AG09319 (cell line): ENCODE measurements around the gene FTL.

Experiments
- DNase-seq: peaks from one replicate; pipeline ENCODE4 v3.0.0-alpha.2; 2010; ENCODE audit warnings: low read depth; ENCODE audit errors: extremely low read depth
- TF ChIP-seq, protein P1 (sequence below): IDR thresholded peaks from 2 replicates; pipeline ENCODE4 v1.5.1; 2011; ENCODE audit warnings: low read depth, mild to moderate bottlenecking, inconsistent platforms, low read length, moderate library complexity

FTL gene

DNA sequence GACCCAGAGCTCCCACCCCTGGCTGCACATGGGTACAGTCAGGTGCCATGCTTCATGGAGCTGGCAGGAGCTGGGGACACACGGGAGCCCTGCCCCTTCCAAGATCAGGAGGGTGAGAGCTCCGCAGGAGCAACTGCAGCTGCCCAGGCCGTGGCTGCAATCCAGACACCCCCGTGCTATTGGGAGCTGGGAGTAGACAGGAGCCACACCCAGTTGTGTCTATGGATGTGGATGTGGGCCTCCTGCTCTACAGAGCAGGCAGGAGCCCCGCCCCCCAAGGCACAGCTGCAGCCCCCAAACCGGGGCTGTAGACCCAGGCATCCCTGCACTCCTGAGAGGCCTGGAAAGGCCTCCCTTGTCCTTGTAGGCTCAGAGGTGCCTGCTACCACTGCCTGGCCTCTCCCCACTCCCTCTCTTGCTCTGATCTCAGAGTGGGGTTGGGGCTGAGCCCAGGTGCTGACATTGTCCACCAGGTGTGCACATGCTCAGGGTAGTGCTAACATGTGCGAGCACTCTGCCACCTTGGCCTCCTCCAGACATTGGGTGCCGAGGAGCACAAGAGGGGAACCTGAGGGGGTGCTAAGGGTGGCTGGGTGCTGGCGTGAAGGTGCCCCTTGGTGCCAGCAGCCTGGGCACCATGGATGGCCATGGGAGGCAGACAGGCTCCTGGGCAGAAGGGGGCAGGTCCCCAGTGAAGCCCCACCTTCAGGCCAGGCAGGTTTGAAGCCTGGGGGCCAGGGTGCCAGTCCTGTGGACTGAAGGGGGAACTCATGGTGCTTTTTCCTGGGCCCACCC lies 18.4 kb upstream of the FTL start:
- TF ChIP-seq, protein P1, sequence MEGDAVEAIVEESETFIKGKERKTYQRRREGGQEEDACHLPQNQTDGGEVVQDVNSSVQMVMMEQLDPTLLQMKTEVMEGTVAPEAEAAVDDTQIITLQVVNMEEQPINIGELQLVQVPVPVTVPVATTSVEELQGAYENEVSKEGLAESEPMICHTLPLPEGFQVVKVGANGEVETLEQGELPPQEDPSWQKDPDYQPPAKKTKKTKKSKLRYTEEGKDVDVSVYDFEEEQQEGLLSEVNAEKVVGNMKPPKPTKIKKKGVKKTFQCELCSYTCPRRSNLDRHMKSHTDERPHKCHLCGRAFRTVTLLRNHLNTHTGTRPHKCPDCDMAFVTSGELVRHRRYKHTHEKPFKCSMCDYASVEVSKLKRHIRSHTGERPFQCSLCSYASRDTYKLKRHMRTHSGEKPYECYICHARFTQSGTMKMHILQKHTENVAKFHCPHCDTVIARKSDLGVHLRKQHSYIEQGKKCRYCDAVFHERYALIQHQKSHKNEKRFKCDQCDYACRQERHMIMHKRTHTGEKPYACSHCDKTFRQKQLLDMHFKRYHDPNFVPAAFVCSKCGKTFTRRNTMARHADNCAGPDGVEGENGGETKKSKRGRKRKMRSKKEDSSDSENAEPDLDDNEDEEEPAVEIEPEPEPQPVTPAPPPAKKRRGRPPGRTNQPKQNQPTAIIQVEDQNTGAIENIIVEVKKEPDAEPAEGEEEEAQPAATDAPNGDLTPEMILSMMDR = no peak
- no peak for DNase-seq

DNA sequence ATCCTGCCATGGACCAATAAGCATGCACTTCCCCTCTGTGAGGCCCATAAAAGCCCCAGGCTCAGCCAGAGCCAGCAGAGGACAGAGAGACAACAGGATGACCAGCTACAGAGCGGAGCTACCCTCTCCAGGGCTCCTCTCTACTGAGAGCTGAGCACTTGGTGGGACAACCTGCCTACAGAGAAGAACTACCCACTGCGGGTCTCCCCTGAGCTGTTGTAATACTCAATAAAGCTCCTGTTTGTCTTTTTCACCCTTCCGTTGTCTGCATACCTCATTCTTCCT lies 17.9 kb upstream of the FTL start:
- no peak for DNase-seq
- TF ChIP-seq, protein P1 = no peak

DNA sequence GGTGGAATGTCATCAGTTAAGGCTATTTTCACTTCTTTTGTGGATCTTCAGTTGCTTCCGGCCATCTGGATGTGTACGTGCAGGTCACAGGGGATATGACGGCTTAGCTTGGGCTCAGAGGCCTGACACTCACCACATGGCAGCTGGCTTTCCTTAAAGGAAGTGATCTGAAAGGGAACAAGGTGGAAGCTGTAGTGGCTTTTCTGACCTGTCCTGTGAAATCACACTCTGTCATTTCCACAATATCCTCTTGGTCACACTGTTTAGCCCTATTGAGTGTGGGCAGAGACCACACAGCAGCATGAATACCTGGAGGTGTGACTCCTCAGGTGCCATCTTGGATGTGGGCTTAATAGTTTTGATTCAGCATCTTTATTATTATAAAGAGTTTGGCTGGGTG lies 14.9 kb upstream of the FTL start:
- no peak for DNase-seq
- TF ChIP-seq, protein P1 = no peak

DNA sequence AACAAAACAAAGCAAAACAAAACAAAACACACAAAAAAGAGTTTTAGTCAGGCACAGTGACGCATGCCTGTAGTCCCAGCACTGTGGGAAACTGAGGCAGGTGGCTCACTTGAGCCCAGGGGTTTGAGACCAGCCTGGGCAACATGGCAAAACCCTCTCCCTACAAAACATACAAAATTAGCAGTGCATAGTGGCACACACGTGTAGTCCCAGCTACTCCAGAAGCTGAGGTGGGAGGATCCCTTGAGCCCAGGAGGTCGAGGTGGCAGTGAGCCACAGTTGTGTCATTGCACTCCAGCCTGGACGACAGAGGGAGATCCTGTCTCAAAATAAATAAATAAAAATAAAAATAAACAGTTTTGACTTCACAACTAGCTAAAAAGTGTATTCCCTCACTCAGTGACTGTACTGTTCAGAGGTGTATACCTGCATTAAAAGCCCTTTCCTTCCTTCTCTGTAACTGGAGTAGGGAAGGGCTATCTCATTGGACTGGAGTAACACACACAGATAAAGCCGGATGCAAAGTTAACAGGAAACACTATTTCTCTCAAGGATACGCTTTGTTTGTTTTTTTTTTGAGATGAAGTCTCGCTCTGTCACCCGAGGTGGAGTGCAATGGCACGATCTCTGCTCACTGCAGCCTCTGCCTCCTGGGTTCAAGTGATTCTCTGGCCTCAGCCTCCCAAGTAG lies 14.1 kb upstream of the FTL start:
- DNase-seq = no peak
- TF ChIP-seq, protein P1 = no peak

DNA sequence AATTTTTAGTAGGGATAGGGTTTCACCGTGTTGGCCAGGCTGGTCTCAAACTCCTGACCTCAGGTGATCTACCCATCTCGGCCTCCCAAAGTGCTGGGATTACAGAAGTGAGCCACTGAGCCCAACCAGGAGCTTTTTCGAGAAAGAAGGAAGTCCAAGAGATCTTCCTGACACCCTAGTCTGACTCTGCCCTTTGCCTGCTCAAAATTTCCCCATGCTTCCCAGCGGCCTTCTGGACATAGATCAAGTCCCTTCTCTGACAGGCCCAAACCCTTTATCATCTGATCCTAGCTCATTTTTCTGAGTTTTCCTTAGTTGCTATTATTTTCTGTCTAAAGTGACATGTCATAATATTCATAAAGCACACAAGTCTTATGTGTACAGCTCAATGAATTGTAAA lies 12.0 kb upstream of the FTL start:
- DNase-seq = no peak
- TF ChIP-seq, protein P1 = no peak

DNA sequence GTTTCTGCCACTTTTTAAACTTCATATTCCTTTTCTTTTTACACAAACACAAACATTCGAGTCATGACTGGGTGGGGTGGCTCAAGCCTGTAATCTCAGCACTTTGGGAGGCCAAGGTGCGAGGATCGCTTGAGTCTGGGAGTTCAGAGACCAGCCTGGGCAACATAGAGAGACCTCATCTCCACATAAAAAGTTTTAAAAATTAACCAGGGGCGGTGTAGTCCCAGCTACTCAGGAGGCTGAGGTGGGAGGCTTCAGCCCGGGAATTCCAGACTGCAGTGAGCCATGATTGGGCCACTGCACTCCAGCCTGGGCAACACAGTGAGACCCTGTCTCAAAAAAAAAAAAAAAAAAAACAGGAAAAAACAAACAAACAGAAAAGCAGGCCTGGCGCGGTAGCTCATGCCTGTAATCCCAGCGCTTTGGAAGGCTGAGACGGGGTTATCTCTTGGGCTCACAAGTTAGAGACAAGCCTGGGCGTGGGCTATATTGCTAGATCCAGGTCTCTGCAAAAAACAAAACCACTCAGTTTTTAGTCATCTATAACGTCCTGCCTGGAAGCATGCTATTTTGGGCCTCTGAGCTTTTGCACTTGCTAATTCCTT lies 11.0 kb upstream of the FTL start:
- TF ChIP-seq, protein P1 = no peak
- no peak for DNase-seq
